GM20000 (cell line): ENCODE data around the gene GRB7.

Experiments
- DNase-seq: peaks from one replicate; pipeline ENCODE4 v3.0.0; 2012; ENCODE audit warnings: low spot score
- CTCF ChIP-seq: IDR thresholded peaks from 2 replicates; pipeline ENCODE4 v1.5.1; 2012; ENCODE audit warnings: mild to moderate bottlenecking, control low read depth; ENCODE audit errors: extremely low read depth, missing control alignments

GRB7 gene

DNA sequence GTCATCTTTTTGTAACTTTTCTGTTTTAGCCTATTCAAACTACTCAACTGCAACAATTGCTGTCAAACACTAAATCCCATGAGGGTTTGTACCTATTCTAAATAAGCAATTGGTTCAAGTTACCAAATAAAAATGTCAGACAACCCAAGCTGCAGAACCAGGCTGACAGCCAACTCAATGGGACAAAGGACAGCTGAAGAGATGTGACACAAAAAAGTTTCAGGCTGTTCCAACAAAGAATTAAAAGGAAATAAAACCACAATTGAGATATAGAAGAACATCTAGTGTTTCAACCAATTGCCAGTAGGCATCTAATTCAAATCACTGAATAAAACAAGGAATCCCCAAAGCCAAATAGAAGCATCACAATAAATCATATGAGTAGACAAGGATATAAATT is 49.3 kb downstream of the GRB7 start:
- no peak for TF ChIP-seq CTCF
- DNase-seq: no peak

GRCh38 chr17:39787743-39788484 is 50.2 kb downstream of the GRB7 start:
- DNase-seq: no peak

GRCh38 chr17:39791111-39791992 is 53.6 kb downstream of the GRB7 start:
- DNase-seq: no peak
- TF ChIP-seq CTCF: no peak

More at GRCh38 chr17:39787743-39788484, 50.2 kb downstream of the GRB7 start:
- TF ChIP-seq CTCF: no peak

DNA sequence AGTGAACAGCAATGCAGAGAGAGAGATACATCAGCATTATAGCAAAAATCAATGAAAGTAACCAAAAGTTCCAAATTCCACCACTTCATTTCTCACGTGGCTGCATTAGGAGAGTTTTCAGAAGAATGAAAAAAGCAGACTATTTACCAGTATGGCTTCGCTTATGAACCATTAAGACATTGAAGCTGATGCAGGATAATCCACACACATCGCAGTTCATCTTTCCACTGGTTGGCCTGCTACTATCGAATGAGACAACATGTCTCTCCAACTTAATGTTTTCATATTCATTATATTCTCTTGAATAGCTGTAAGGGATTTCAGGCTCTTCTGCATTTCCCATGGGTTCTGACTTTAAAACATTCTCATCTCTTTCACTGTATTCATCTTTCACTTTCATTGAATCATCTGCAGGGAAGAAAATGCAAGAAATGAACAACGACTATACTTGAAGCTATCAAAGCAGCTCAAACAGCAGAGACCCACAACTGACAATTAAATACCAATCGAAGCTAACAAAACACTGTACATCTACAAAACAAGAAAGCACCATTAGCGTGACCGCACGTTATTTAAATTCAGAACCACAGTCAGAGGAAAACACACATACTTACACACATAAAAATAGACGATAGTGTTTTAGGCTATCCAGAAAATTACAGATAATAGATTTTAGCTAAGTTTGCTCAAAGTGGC is 54.9 kb downstream of the GRB7 start:
- no peak for TF ChIP-seq CTCF
- DNase-seq: no peak

GRCh38 chr17:39793301-39793872 is 55.6 kb downstream of the GRB7 start:
- no peak for DNase-seq
- TF ChIP-seq CTCF: no peak

DNA sequence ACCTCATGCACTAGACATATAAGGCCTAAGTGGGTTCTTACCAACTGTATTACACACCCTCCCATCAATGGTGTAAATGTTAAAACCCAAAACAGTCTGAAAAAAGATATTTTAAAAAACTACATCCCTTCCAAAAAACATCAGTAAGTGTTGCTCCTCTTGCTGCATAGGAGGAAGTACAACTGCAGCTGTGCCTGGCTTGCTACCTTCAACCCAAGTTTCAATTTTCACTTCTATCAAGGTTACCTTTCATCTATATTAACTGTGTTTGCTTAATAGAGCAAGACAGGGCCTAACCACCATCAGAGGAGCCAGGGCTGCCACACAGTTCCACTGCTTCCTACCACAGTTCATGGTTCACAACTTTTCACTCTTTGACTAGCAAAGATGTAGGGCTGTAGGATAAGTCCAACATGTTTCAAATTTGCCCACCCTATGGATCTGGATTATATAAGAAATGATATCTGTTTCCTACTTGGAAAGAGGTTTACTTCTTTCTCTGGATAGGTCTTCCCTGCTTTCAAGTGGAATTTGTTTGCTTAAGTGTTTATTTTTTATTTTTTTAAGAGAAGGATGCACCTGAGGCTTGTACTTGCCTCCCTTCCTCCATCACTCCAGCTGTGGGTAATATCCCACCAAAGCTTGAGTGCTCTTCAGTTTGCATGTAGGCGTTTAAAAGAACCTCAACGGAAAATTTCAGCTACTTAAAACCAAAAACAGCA is 56.7 kb downstream of the GRB7 start:
- DNase-seq: peak; percentile 63
- no peak for TF ChIP-seq CTCF
